ENCODE results near the gene C7. TPM values are rescaled to one million over a fixed set of nuclear protein-coding genes. Genes with fewer than 3 reads are reported as not detected.
"Not testable (repeated sequence)": the region's sequence is repeated elsewhere in the genome, so short reads cannot be mapped to it uniquely, and the experiment has no call there.

C7 gene
- 302 TPM for total RNA-seq
- long read RNA-seq, full-length matches to known transcripts: 444 of 545 reads
- long read RNA-seq, partial matches to known transcripts: 86 of 545 reads
- long read RNA-seq, other reads (novel, unspliced or antisense): 15 of 545 reads

- Histone ChIP-seq H3K4me3 (peak within 1 kb of the TSS; percentile 43), H3K4me1 (peaks cover 9% of the 10 kb centered on the region), H3K36me3 (no peaks in the 10 kb centered on the region), H3K27ac (peak within 1 kb of the TSS; percentile 67), H3K27me3 (no peaks in the 10 kb centered on the region), H3K9me3 (no peaks in the 10 kb centered on the region)
- intact Hi-C loops (cut with DNase I): no loop called here
- DNase-seq: no peak
- TF ChIP-seq, protein P1, sequence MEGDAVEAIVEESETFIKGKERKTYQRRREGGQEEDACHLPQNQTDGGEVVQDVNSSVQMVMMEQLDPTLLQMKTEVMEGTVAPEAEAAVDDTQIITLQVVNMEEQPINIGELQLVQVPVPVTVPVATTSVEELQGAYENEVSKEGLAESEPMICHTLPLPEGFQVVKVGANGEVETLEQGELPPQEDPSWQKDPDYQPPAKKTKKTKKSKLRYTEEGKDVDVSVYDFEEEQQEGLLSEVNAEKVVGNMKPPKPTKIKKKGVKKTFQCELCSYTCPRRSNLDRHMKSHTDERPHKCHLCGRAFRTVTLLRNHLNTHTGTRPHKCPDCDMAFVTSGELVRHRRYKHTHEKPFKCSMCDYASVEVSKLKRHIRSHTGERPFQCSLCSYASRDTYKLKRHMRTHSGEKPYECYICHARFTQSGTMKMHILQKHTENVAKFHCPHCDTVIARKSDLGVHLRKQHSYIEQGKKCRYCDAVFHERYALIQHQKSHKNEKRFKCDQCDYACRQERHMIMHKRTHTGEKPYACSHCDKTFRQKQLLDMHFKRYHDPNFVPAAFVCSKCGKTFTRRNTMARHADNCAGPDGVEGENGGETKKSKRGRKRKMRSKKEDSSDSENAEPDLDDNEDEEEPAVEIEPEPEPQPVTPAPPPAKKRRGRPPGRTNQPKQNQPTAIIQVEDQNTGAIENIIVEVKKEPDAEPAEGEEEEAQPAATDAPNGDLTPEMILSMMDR (IDR thresholded peaks at IDR 0.05): no peak
- peak; percentile 60 for ATAC-seq
Measured at GRCh38 chr5:40909264-40909663, at the start of gene C7. TSS of gene C7 (plus strand) at chr5:40909497. CDS start at chr5:40909611, 114 bp downstream.

GRCh38 chr5:40860711-40861110 is 48.6 kb upstream of the C7 start:
- no peak overlapping the region for H3K4me3 ChIP-seq
- no peaks in the 10 kb centered on the region for H3K27me3 ChIP-seq
- H3K27ac ChIP-seq: no peak overlapping the region
- H3K36me3 ChIP-seq: no peaks in the 10 kb centered on the region
- ATAC-seq (no peak), DNase-seq (no peak)
- intact Hi-C loops (cut with DNase I): no loop called here
- TF ChIP-seq, protein P1 (IDR thresholded peaks at IDR 0.05): no peak
- H3K4me1 ChIP-seq: no peaks in the 10 kb centered on the region
- H3K9me3 ChIP-seq: no peaks in the 10 kb centered on the region

DNA sequence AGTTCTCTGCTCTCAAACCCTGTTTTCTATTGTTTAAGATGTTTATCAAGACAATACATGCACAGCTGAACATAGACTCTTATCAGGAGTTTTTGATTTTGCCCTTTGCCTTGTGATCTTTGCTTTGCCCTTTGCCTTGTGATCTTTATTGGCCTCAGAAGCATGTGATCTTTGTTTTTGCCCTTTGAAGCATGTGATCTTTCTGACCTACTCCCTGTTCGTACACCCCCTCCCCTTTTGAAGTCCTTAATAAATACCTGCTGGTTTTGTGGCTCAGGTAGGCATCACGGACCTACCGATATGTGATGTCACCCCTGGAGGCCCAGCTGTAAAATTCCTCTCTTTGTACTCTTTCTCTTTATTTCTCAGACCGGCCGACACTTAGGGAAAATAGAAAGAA is 44.3 kb upstream of the C7 start:
- ATAC-seq; H3K9me3 ChIP-seq; DNase-seq; H3K27me3 ChIP-seq; H3K27ac ChIP-seq; intact Hi-C loops (cut with DNase I); H3K36me3 ChIP-seq; H3K4me1 ChIP-seq; H3K4me3 ChIP-seq: not testable (repeated sequence)

DNA sequence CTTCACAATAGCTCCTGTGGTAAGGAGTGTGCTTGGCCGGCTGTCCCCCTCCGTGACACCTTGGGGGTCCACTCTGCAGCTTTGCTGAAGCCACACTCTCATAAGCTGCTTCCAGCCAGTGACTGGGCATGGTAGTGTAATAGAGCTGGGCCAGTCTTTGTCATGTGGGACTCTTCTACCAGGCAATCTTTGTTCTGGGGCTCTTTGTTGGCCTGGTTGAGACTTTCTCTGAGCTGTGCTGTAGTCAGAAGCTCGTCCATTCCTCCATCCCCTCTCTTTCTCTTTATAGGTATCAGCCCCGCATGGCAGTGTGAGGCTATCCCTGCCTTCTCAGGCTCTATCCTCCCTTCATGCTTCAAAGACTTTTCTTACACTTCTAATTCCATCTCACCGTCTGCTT is 42.5 kb upstream of the C7 start:
- H3K27ac ChIP-seq: no peak overlapping the region
- no peak overlapping the region for H3K4me3 ChIP-seq
- no peaks in the 10 kb centered on the region for H3K36me3 ChIP-seq
- H3K27me3 ChIP-seq: no peaks in the 10 kb centered on the region
- intact Hi-C loops (cut with DNase I): no loop called here
- DNase-seq (no peak), ATAC-seq (no peak)
- no peaks in the 10 kb centered on the region for H3K9me3 ChIP-seq
- TF ChIP-seq, protein P1 (IDR thresholded peaks at IDR 0.05): no peak
- no peaks in the 10 kb centered on the region for H3K4me1 ChIP-seq

DNA sequence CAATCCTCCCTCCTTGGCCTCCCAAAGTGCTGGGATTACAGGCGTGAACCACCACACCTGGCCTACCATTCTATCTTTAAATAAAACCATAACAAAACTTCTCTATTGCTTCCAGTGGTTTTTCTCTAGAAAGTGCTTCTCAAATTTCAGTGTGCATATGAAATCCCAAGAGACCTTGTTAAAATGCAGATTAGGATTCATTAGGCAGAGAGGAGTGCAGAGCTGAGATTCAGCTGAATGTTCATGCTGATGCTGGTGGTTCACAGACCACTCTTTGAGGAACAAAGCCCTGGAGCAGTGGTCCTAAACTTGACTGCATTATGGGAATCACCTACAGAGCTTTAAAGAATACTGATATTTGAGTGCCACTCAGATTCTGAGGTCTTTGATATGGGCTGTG is 39.9 kb upstream of the C7 start:
- ATAC-seq: no peak
- TF ChIP-seq, protein P1 (IDR thresholded peaks at IDR 0.05): no peak
- DNase-seq: no peak
- intact Hi-C loops (cut with DNase I): no loop called here
- Histone ChIP-seq H3K27ac (no peak overlapping the region), H3K9me3 (no peaks in the 10 kb centered on the region), H3K36me3 (no peaks in the 10 kb centered on the region), H3K4me1 (no peaks in the 10 kb centered on the region), H3K27me3 (no peaks in the 10 kb centered on the region), H3K4me3 (no peak overlapping the region)

GRCh38 chr5:40871177-40871576 is 38.1 kb upstream of the C7 start:
- ATAC-seq: no peak

GRCh38 chr5:40872253-40872652 is 37.0 kb upstream of the C7 start:
- DNase-seq; H3K4me3 ChIP-seq; H3K9me3 ChIP-seq; H3K27me3 ChIP-seq; H3K4me1 ChIP-seq; ATAC-seq; intact Hi-C loops (cut with DNase I); H3K27ac ChIP-seq; H3K36me3 ChIP-seq: not testable (repeated sequence)

More at GRCh38 chr5:40871177-40871576, 38.1 kb upstream of the C7 start:
- TF ChIP-seq, protein P1 (IDR thresholded peaks at IDR 0.05): no peak
- Histone ChIP-seq H3K4me1 (no peaks in the 10 kb centered on the region), H3K27me3 (no peaks in the 10 kb centered on the region), H3K36me3 (no peaks in the 10 kb centered on the region), H3K9me3 (no peaks in the 10 kb centered on the region), H3K4me3 (no peak overlapping the region), H3K27ac (no peak overlapping the region)
- intact Hi-C loops (cut with DNase I): no loop called here
- DNase-seq: no peak
